Skeletal muscle satellite cell (primary cell): ENCODE measurements around the gene CIAPIN1.

Experiments used
- H3K27me3 ChIP-seq: 2 replicates; pipeline ENCODE4 v1.7.0; 2013; ENCODE audit warnings: low read length; ENCODE audit not compliant: control insufficient read depth, insufficient read depth
- H3K36me3 ChIP-seq: 2 replicates; pipeline ENCODE4 v1.7.0; 2013; ENCODE audit warnings: mild to moderate bottlenecking, control low read depth, low read length; ENCODE audit not compliant: insufficient read depth
- H3K4me1 ChIP-seq: 2 replicates; pipeline ENCODE4 v1.7.0; 2013; ENCODE audit warnings: low read length; ENCODE audit not compliant: control insufficient read depth, insufficient read depth
- H3K4me2 ChIP-seq: 2 replicates; pipeline ENCODE4 v1.7.0; 2013; ENCODE audit warnings: mild to moderate bottlenecking, low read length
- H3K4me3 ChIP-seq: 2 replicates; pipeline ENCODE4 v1.7.0; 2013; ENCODE audit warnings: low read length
- H3K9ac ChIP-seq: 2 replicates; pipeline ENCODE4 v1.7.0; 2013; ENCODE audit warnings: mild to moderate bottlenecking, low read depth, low read length, moderate library complexity
- H3K9me3 ChIP-seq: replicated peaks from 2 replicates; pipeline ENCODE4 v1.7.0; 2013; ENCODE audit warnings: mild to moderate bottlenecking, control low read depth, low read length

Gene CIAPIN1

GRCh38 chr16:57395026-57395425 is 52.2 kb downstream of the CIAPIN1 start:
- no peaks in the 10 kb centered on the region for H3K9me3 ChIP-seq

GRCh38 chr16:57394444-57394843 is 52.7 kb downstream of the CIAPIN1 start:
- Histone ChIP-seq H3K9me3 (no peaks in the 10 kb centered on the region), H3K9ac (no peak overlapping the region), H3K4me2 (no peak overlapping the region), H3K4me3 (no peak overlapping the region), H3K27me3 (peaks cover 49% of the 10 kb centered on the region), H3K4me1 (no peaks in the 10 kb centered on the region), H3K36me3 (no peaks in the 10 kb centered on the region)

More at GRCh38 chr16:57395026-57395425, 52.2 kb downstream of the CIAPIN1 start:
- Histone ChIP-seq H3K4me2 (no peak overlapping the region), H3K27me3 (peaks cover 43% of the 10 kb centered on the region), H3K9ac (no peak overlapping the region), H3K4me1 (no peaks in the 10 kb centered on the region), H3K36me3 (no peaks in the 10 kb centered on the region), H3K4me3 (no peak overlapping the region)

GRCh38 chr16:57392694-57393093 is 54.5 kb downstream of the CIAPIN1 start:
- Histone ChIP-seq H3K4me3 (no peak overlapping the region), H3K27me3 (peaks cover 43% of the 10 kb centered on the region), H3K9me3 (no peaks in the 10 kb centered on the region)

GRCh38 chr16:57391708-57392107 is 55.5 kb downstream of the CIAPIN1 start:
- Histone ChIP-seq H3K9ac (no peak overlapping the region), H3K4me3 (no peak overlapping the region), H3K9me3 (no peaks in the 10 kb centered on the region), H3K4me2 (no peak overlapping the region), H3K4me1 (no peaks in the 10 kb centered on the region), H3K27me3 (peaks cover 34% of the 10 kb centered on the region), H3K36me3 (no peaks in the 10 kb centered on the region)

More at GRCh38 chr16:57392694-57393093, 54.5 kb downstream of the CIAPIN1 start:
- Histone ChIP-seq H3K4me1 (no peaks in the 10 kb centered on the region), H3K4me2 (no peak overlapping the region), H3K36me3 (no peaks in the 10 kb centered on the region), H3K9ac (no peak overlapping the region)

GRCh38 chr16:57391300-57391699 is 55.9 kb downstream of the CIAPIN1 start:
- no peaks in the 10 kb centered on the region for H3K4me1 ChIP-seq
- H3K9ac ChIP-seq, result no peak overlapping the region
- H3K4me3 ChIP-seq, result no peak overlapping the region
- no peaks in the 10 kb centered on the region for H3K36me3 ChIP-seq
- no peak overlapping the region for H3K4me2 ChIP-seq
- no peaks in the 10 kb centered on the region for H3K9me3 ChIP-seq
- peaks cover 36% of the 10 kb centered on the region for H3K27me3 ChIP-seq

- Histone ChIP-seq H3K36me3 (no peaks in the 10 kb centered on the region), H3K4me2 (no peak overlapping the region), H3K27me3 (peaks cover 38% of the 10 kb centered on the region), H3K4me3 (no peak overlapping the region), H3K4me1 (no peaks in the 10 kb centered on the region), H3K9ac (no peak overlapping the region), H3K9me3 (no peaks in the 10 kb centered on the region)
Observed at GRCh38 chr16:57390636-57391295, 56.4 kb downstream of the CIAPIN1 start.

- Histone ChIP-seq H3K36me3 (no peaks in the 10 kb centered on the region), H3K4me2 (no peak overlapping the region), H3K9ac (no peak overlapping the region), H3K4me3 (no peak overlapping the region), H3K4me1 (no peaks in the 10 kb centered on the region), H3K9me3 (no peaks in the 10 kb centered on the region), H3K27me3 (peaks cover 49% of the 10 kb centered on the region)
Observed at GRCh38 chr16:57389087-57389468, 58.1 kb downstream of the CIAPIN1 start.

GRCh38 chr16:57388359-57389086 is 58.7 kb downstream of the CIAPIN1 start:
- Histone ChIP-seq H3K27me3 (peaks cover 47% of the 10 kb centered on the region), H3K4me2 (no peak overlapping the region), H3K9me3 (no peaks in the 10 kb centered on the region), H3K4me3 (no peak overlapping the region), H3K9ac (no peak overlapping the region), H3K36me3 (no peaks in the 10 kb centered on the region), H3K4me1 (no peaks in the 10 kb centered on the region)

GRCh38 chr16:57387598-57388354 is 59.4 kb downstream of the CIAPIN1 start:
- no peaks in the 10 kb centered on the region for H3K9me3 ChIP-seq
- H3K9ac ChIP-seq, result no peak overlapping the region
- peaks cover 43% of the 10 kb centered on the region for H3K27me3 ChIP-seq
- H3K36me3 ChIP-seq, result no peaks in the 10 kb centered on the region
- no peaks in the 10 kb centered on the region for H3K4me1 ChIP-seq
- no peak overlapping the region for H3K4me3 ChIP-seq
- no peak overlapping the region for H3K4me2 ChIP-seq

GRCh38 chr16:57386381-57386951 is 60.7 kb downstream of the CIAPIN1 start:
- H3K27me3 ChIP-seq, result peaks cover 39% of the 10 kb centered on the region
- H3K9ac ChIP-seq, result no peak overlapping the region
- no peaks in the 10 kb centered on the region for H3K4me1 ChIP-seq
- no peak overlapping the region for H3K4me2 ChIP-seq
- no peaks in the 10 kb centered on the region for H3K9me3 ChIP-seq
- no peak overlapping the region for H3K4me3 ChIP-seq
- H3K36me3 ChIP-seq, result no peaks in the 10 kb centered on the region

- Histone ChIP-seq H3K27me3 (peaks cover 28% of the 10 kb centered on the region), H3K36me3 (no peaks in the 10 kb centered on the region), H3K4me1 (no peaks in the 10 kb centered on the region), H3K4me3 (no peak overlapping the region), H3K4me2 (no peak overlapping the region), H3K9me3 (no peaks in the 10 kb centered on the region), H3K9ac (no peak overlapping the region)
Observed at GRCh38 chr16:57385083-57385482, 62.1 kb downstream of the CIAPIN1 start.
